Upper lobe of right lung (tissue), 1 donor: ENCODE results near the gene LRRK1. TPM values are rescaled to one million over a fixed set of nuclear protein-coding genes. Genes with fewer than 3 reads are reported as not detected.
A peak's percentile ranks its signal among the peaks of the same experiment; 100 is the strongest.

Source experiments
- ATAC-seq: fragments of 200-7000 bp; cut with Tn5 transposase; one replicate; pipeline ENCODE4 v1.9.1; 2020; ENCODE audit warnings: mild to moderate bottlenecking, moderate library complexity
- DNase-seq: peaks from one replicate; pipeline ENCODE4 v3.0.0-alpha.2; 2020
- H3K27ac ChIP-seq: fragments of 200-600 bp; one replicate; pipeline ENCODE4 v1.8.0; 2022
- H3K27me3 ChIP-seq: fragments of 200-600 bp; one replicate; pipeline ENCODE4 v1.8.0; 2022; ENCODE audit warnings: mild to moderate bottlenecking
- H3K36me3 ChIP-seq: fragments of 200-600 bp; one replicate; pipeline ENCODE4 v1.8.0; 2022
- H3K4me1 ChIP-seq: fragments of 200-600 bp; one replicate; pipeline ENCODE4 v1.8.0; 2022
- H3K4me3 ChIP-seq: fragments of 200-600 bp; one replicate; pipeline ENCODE4 v1.8.0; 2022; ENCODE audit warnings: mild to moderate bottlenecking
- H3K9me3 ChIP-seq: fragments of 200-600 bp; one replicate; pipeline ENCODE4 v1.8.0; 2022
- CTCF ChIP-seq: fragments of 200-600 bp; IDR thresholded peaks from one replicate; pipeline ENCODE4 v1.8.0; 2022; ENCODE audit warnings: antibody characterized with exemption
- intact Hi-C: fragments of 100-400 bp; cut with DNase I; formaldehyde crosslinking; loops from one replicate; pipeline ENCODE4 v1.11.0; 2022
- total RNA-seq: library from RNA; stranded (reverse); fragmentation: NEBNext Ultra II Directional; extraction: Animal tissue kit (Norgen Biotek cat#: 25700); gene quantifications from one replicate; pipeline ENCODE4 v1.2.1, GENCODE V29; 2021
- donor health status: DM: no; HTN: yes; CAD: no; lungs with severe emphysema.

Gene LRRK1
- total RNA-seq, 1 donor from 2014 or later: 22.6 TPM

DNA sequence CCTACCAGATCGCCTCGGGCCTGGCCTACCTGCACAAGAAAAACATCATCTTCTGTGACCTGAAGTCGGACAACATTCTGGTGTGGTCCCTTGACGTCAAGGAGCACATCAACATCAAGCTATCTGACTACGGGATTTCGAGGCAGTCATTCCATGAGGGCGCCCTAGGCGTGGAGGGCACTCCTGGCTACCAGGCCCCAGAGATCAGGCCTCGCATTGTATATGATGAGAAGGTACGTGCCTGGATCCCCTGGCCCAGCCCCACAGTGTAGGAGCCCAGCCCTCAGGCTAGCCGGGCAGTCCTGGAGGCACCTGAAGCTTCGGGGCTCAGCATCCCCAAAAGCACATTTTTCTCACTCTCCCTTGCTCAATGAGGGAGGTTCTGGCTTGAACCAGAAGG is 135.8 kb downstream of the LRRK1 start:
- no peak overlapping the region for H3K4me3 ChIP-seq
- ATAC-seq (no peak), DNase-seq (no peak)
- no peak for TF ChIP-seq CTCF
- H3K27ac ChIP-seq: no peak overlapping the region
- H3K27me3 ChIP-seq: no peaks in the 10 kb centered on the region
- no peaks in the 10 kb centered on the region for H3K9me3 ChIP-seq
- peaks cover 77% of the 10 kb centered on the region for H3K36me3 ChIP-seq
- intact Hi-C loops: no loop called here
- H3K4me1 ChIP-seq: no peaks in the 10 kb centered on the region

DNA sequence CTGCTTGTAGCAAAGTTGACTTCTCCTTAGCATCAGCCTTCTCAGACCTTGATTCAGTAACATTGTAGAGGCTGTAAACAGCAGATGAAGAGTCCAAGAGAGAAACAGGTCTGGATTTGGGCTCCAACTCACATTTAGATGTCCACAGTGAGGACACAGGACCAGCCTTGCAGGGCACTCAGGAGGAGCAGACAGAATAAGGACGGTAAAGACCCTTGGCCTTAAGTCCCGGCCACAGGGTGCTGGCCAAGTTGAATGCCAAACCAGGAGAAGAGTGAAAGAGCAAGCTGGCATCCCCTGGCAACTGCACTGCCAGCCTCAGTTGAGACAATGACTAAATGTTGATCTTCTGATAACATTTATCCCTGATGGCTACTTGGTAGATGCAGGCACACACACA is 136.3 kb downstream of the LRRK1 start:
- no peaks in the 10 kb centered on the region for H3K9me3 ChIP-seq
- intact Hi-C loops: no loop called here
- TF ChIP-seq CTCF: no peak
- DNase-seq (no peak), ATAC-seq (no peak)
- H3K4me3 ChIP-seq: no peak overlapping the region
- H3K27me3 ChIP-seq: no peaks in the 10 kb centered on the region
- H3K27ac ChIP-seq: no peak overlapping the region
- H3K36me3 ChIP-seq: peaks cover 73% of the 10 kb centered on the region
- H3K4me1 ChIP-seq: no peaks in the 10 kb centered on the region

DNA sequence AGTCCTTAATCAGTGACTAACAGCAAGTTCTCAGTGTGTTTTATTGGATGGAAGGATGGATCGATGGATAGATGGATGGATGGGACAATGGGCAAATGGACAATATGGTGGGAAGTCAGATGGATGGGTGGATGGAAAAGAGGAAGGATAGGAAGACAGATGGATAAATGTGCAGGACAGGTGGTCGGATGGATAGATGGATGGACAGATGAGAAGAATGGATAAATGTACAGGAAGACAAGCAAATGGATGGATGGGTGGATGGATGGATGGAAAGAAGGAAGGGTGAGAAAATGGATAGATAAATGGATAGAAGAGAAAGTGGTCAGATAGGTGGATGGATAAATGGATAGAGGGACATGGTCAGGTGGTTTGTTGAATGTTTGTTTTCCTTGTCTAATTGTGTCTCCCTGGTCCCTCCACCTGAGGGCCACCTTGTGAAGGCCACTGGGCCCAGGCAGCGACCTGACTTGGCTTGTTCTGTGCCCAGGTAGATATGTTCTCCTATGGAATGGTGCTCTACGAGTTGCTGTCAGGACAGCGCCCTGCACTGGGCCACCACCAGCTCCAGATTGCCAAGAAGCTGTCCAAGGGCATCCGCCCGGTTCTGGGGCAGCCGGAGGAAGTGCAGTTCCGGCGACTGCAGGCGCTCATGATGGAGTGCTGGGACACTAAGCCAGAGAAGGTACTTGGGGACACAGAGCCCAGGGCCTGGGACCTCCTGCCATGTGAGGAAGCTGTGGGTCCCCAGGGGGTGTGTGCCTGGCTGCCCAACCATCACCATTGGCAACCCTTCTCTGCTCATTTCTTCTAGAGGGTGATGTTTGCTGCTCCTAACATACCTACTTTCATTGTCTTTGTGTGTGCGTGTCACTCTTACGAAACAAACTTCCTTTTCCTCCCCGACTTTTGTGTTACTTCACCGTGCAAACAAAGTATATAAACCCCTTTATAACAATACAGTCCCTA is 137.5 kb downstream of the LRRK1 start:
- DNase-seq (peak; percentile 57), ATAC-seq (peak; percentile 42)
- Histone ChIP-seq H3K36me3 (peaks cover 75% of the 10 kb centered on the region), H3K27ac (peak overlapping the region; percentile 30), H3K4me3 (no peak overlapping the region), H3K27me3 (no peaks in the 10 kb centered on the region), H3K9me3 (no peaks in the 10 kb centered on the region), H3K4me1 (no peaks in the 10 kb centered on the region)
- intact Hi-C loops: no loop called here
- TF ChIP-seq CTCF: no peak

GRCh38 chr15:101057841-101058407 is 138.8 kb downstream of the LRRK1 start:
- DNase-seq (no peak), ATAC-seq (no peak)
- no peak overlapping the region for H3K4me3 ChIP-seq
- intact Hi-C loops: no loop called here
- peaks cover 77% of the 10 kb centered on the region for H3K36me3 ChIP-seq
- no peaks in the 10 kb centered on the region for H3K9me3 ChIP-seq
- no peaks in the 10 kb centered on the region for H3K27me3 ChIP-seq
- H3K4me1 ChIP-seq: no peaks in the 10 kb centered on the region
- no peak for TF ChIP-seq CTCF
- H3K27ac ChIP-seq: no peak overlapping the region

GRCh38 chr15:101058735-101059134 is 139.6 kb downstream of the LRRK1 start:
- peaks cover 73% of the 10 kb centered on the region for H3K36me3 ChIP-seq
- H3K4me3 ChIP-seq: no peak overlapping the region
- H3K27me3 ChIP-seq: no peaks in the 10 kb centered on the region
- no peaks in the 10 kb centered on the region for H3K4me1 ChIP-seq
- DNase-seq (no peak), ATAC-seq (no peak)
- no peaks in the 10 kb centered on the region for H3K9me3 ChIP-seq
- intact Hi-C loops: no loop called here
- H3K27ac ChIP-seq: no peak overlapping the region
- TF ChIP-seq CTCF: no peak
